OCI-LY1 (cell line): ENCODE data around the gene LEKR1.

Experiments used
- EZH2 ChIP-seq: fragments of 200-600 bp; sonication (generic), shearing (Covaris generic); IDR thresholded peaks from 2 replicates; pipeline ENCODE4 v1.8.0; 2017; ENCODE audit warnings: borderline replicate concordance, mixed run types, mild to moderate bottlenecking, antibody characterized with exemption, low read length, moderate library complexity, mixed read lengths
- TF ChIP-seq, protein P1 (sequence below): fragments of 200-600 bp; sonication (generic), shearing (Covaris generic); IDR thresholded peaks from 2 replicates; pipeline ENCODE4 v1.5.1; 2017; ENCODE audit warnings: mild to moderate bottlenecking, antibody characterized with exemption, low read length, moderate library complexity, mixed read lengths

DNA sequence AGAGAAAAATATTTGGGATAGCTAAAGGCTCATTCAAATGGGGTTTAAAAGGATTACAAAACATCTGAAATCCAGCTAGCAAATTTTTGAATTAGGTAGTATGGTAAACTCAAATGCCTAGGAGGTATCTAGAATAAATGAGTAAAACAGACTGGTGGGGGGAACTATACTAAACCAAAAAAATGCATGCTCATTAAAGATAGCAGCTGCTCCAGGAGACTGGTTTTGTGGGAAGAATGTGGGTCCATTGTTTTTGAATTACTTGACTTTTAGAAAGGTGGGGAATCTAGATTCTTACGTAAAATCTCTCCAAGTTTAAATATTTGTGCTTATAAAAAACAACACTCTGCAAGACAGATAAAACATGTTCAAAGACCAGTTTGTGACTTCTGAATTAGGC lies 73.8 kb downstream of the LEKR1 start:
- TF ChIP-seq, protein P1, sequence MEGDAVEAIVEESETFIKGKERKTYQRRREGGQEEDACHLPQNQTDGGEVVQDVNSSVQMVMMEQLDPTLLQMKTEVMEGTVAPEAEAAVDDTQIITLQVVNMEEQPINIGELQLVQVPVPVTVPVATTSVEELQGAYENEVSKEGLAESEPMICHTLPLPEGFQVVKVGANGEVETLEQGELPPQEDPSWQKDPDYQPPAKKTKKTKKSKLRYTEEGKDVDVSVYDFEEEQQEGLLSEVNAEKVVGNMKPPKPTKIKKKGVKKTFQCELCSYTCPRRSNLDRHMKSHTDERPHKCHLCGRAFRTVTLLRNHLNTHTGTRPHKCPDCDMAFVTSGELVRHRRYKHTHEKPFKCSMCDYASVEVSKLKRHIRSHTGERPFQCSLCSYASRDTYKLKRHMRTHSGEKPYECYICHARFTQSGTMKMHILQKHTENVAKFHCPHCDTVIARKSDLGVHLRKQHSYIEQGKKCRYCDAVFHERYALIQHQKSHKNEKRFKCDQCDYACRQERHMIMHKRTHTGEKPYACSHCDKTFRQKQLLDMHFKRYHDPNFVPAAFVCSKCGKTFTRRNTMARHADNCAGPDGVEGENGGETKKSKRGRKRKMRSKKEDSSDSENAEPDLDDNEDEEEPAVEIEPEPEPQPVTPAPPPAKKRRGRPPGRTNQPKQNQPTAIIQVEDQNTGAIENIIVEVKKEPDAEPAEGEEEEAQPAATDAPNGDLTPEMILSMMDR: no peak
- TF ChIP-seq EZH2: no peak
